HG02938 (cell line): Measurements from ENCODE around the gene LACTB.

Experiments used
- ATAC-seq: cut with Tn5 transposase; IDR thresholded peaks from one replicate; pipeline ENCODE4 v1.9.1; 2021; ENCODE audit warnings: mild to moderate bottlenecking, moderate library complexity; ENCODE audit not compliant: unreplicated experiment

LACTB gene, protein sequence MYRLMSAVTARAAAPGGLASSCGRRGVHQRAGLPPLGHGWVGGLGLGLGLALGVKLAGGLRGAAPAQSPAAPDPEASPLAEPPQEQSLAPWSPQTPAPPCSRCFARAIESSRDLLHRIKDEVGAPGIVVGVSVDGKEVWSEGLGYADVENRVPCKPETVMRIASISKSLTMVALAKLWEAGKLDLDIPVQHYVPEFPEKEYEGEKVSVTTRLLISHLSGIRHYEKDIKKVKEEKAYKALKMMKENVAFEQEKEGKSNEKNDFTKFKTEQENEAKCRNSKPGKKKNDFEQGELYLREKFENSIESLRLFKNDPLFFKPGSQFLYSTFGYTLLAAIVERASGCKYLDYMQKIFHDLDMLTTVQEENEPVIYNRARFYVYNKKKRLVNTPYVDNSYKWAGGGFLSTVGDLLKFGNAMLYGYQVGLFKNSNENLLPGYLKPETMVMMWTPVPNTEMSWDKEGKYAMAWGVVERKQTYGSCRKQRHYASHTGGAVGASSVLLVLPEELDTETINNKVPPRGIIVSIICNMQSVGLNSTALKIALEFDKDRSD

DNA sequence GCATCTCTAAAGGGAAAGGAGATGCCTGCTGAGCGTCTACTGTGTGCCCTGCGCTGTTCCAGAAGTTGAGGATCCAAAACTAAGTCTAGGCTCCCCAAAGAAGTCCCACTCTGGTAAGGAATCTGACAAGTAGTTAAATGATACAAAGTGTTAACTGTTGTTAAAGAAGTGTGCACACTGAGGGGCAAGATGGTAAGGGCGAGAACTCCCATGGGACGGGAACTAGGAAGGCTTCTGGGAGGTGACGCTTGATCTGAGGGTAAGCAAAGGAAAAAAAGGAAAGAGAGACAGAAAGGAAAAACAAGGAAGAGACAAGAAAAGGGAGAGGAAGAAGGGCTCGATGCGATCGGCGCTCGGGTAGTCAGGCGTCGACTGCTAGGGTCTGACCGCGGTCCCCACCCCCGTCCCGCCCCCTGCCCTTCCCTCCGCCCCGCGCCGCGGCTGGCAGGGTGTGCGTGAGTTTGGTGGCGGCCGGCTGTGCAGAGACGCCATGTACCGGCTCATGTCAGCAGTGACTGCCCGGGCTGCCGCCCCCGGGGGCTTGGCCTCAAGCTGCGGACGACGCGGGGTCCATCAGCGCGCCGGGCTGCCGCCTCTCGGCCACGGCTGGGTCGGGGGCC, at the start of gene LACTB:
Gene LACTB, plus strand, starts transcription at position 480 of the 620 bp plus-strand sequence. Its CDS starts 11 bp downstream, at position 491.
- peak; percentile 65 for ATAC-seq

DNA sequence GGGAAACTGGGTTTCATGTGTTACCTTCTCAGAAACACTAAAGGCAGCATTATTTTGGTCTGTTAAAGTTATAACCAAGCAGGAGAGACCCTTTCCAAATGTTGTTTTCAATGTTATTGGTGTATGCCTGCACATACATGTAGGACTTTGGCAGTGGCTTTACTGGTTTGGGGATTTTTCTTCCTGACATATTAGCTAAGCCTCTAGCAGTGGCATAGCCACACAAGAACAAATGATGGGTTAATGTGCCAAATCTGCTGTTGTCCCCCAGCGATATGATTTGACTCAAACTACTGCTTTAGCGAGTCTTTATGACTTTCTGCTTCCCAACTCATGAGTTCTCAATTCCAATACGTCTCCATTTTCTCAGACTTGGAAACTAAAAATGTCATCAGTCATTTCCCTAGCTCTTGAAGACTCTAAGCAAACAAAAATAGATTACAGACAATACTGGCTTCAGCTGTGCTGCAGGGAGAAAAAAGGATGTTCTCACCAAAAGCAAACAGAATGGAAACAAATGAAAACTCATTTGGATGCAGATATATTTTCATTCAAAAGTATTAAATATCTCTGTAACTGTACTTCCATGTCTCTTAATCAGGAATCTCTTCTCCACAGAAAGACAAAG, 49.5 kb upstream of the LACTB start:
- ATAC-seq: no peak

DNA sequence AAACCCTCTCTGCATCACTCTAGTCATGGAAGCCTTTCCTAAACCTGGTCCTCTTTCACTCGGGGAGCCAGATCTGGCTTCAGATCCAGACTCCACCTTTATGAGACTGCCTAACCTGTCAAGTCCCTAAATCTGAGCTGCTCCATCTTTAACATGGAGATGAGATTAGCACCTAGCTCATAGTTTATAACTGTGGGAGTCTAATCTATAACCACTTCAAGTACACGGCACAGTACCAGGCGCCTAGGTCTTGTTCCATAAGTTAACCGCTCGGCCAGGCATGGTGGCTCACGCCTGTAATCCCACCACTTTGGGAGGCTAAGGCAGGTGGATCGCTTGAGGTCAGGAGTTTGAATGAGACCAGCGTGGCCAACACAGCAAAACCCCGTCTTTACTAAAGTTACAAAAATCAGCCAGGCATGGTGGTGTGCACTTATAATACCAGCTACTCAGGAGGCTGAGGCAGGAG, 48.8 kb upstream of the LACTB start:
- no peak for ATAC-seq

- ATAC-seq: no peak
Measured at GRCh38 chr15:63073497-63074172, 48.0 kb upstream of the LACTB start.

- ATAC-seq: no peak
Measured at GRCh38 chr15:63075015-63075983, 46.4 kb upstream of the LACTB start.

DNA sequence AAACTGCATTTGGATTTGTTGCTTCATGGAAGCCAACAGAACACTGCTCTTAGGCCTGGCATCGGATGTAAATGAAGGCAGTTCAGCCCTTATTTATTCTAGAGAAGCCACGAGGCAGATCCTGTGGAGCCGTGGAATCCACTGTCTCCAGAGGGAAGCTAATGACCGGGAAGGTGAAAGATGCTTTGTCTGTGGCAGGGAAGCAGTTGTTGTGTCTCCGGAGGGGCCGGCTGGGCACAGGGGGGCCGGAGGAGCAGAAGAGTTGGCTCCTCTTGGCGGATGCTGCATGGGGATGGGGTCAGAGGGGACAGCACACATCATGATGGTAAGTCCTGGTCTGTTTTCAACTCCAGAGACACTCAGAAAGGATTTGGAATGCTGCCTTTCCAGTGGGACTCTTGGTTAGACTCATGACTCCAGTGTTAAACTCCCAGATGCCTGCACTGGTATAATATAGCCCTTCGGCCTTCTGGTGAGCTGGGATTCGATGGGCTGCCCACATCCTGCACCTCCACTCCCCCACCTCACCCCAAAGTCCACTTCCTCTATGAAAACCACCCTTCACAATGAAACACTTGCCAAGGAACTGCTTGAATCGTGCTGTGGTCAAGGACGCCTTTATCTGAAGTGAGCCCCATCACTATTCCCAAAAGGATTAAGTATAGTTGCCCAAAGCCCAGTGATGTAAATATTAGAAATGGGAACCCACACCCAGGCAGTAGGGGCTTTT, 45.5 kb upstream of the LACTB start:
- ATAC-seq: no peak

- ATAC-seq: no peak
Measured at GRCh38 chr15:63076714-63077046, 45.0 kb upstream of the LACTB start.

GRCh38 chr15:63077952-63078351, 43.7 kb upstream of the LACTB start:
- no peak for ATAC-seq

GRCh38 chr15:63079947-63080626, 41.6 kb upstream of the LACTB start:
- ATAC-seq: no peak

GRCh38 chr15:63080634-63081250, 40.9 kb upstream of the LACTB start:
- ATAC-seq: no peak

- ATAC-seq: no peak
Measured at GRCh38 chr15:63082366-63082765, 39.3 kb upstream of the LACTB start.

DNA sequence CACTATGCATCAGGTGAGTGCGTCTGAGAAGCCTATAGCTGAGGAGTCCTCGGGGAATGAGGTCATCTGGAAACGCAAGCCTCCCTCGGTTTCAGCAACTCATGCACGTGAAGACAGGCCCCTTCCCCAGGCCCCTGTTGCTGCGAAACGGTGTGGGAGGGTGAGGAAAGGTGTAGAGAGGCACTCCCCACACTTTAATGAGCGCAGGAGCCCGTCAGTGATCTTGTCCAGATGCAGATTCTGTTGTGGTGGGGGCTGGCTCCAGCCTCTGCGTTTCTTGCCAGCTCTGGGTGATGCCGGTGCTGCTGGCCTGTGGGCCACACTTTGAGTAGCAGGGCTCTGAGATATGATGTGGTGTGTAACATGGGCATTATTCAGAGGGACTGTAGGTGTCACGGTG, 38.6 kb upstream of the LACTB start:
- no peak for ATAC-seq

DNA sequence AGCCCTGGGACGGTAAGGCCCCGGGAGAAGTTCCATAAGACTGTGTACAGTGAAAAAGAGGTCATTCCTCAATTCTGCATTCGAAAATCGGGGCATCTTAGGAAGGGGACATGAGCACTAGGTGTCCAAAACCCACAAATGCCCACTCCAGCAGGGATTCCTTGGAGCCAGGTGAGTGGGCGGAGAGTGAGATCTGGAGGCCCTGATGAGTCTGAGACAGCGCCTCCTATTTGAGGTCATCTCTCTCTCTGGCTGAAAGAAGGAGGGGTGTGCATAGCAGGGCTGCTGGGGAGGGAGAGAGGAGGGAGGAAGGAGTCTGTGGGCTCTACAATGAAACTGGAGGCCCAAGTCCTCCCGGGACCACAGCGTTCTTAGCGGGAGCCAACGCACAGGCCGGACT, 38.1 kb upstream of the LACTB start:
- ATAC-seq: no peak

- ATAC-seq: no peak
Measured at GRCh38 chr15:63084806-63085205, 36.9 kb upstream of the LACTB start.

DNA sequence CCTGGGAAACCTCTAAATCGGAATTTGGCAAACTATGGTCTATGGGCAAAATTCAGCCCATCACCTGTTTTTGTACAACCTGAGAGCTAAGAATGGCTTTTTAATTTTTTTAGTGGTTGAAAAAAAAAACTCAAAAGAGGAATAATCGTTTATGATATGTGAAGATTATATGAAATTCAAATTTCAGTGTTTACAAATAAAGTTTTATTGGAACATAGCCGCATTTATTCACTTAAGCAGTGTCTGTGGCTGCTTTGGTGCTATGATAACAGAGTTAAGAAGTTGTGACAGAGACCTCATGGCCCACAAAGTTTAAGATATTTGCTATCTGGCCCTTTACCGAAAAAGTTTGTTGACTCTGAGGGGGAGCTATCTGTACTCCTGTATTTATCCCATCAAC, 36.4 kb upstream of the LACTB start:
- no peak for ATAC-seq

GRCh38 chr15:63086271-63086670, 35.4 kb upstream of the LACTB start:
- no peak for ATAC-seq

DNA sequence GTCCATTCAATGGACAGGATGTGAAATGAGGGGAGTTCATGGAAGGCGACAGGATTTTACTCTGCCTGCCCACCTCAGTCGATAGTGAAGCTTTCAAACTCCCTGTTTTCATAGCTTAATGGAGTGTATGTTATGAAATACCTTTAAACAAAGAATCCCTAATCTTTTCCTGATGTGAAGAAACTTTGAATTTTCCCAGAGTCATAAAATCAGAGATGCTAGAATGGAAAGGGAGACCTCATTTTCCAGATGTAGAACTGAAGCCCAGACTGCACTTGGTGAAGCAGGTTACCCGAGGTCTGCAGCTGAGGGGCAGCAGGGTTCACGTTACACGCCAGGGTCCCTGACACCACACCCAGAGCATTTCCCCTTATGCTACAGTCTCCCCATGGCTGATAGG, 34.7 kb upstream of the LACTB start:
- no peak for ATAC-seq

DNA sequence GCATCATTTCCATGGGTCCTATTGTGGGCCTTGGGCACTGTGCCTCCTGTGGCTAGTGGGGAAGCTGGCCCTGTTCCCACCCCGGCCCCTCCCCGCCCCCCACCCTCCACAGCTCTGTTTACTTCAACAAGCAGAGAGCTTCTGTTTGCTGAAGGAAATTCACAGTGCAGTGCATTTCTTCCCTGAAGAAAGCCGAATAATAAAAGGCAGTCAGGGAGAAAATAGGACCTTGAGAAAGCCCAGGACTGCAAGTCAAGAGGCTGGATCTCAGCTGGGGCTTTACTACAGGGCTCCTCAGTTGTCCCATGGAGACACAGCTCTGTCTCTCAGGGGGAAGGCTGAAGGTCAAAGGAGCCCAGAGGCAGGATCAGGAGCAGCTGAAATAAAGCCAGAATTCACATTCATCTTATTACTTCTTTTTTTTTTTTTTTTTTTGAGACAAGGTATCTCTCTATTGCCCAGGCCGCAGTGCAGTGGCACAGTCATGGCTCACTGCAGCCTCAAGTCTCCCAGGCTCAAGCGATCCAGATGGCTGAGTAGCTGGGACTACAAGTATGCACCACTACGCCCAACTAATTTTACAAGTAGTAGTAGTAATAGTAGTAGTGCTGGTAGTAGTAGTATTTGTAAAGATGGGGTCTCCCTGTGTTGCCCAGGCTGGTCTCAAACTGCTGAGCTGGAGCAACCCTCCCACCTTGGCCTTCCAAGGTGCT, 33.0 kb upstream of the LACTB start:
- ATAC-seq: no peak
